ENCODE results near the gene TMC5. TPM values are rescaled to one million over a fixed set of nuclear protein-coding genes. Genes with fewer than 3 reads are reported as not detected.

TMC5 gene
- total RNA-seq, 1 experiment from 2014 or later: 1.2 TPM

- H2BK20ac ChIP-seq (ENCODE audit: low read depth, low read length, poor library complexity, severe bottlenecking): no peak overlapping the region
- Mint-ChIP-seq H3K36me3 (ENCODE audit: insufficient read depth in 1 of 3, low read depth in 3 of 3) (no peaks in the 10 kb centered on the region), H3K4me1 (peaks cover 12% of the 10 kb centered on the region in 2 experiments), H3K9me3 (no peaks in the 10 kb centered on the region), H3K4me3 (no peak overlapping the region), H3K27me3 (ENCODE audit: low read depth) (no peaks in the 10 kb centered on the region), H3K27ac (no peak overlapping the region)
- H3K9ac ChIP-seq (ENCODE audit: extremely low read depth, insufficient read length, low read length): no peak overlapping the region
- no peak overlapping the region for H2BK5ac ChIP-seq (ENCODE audit: insufficient read length, low read length)
- no peak overlapping the region for H3K4ac ChIP-seq (ENCODE audit: low read depth, low read length)
- no peaks in the 10 kb centered on the region for H3K79me2 ChIP-seq (ENCODE audit: insufficient read depth, low read length)
- no peak for TF ChIP-seq CTCF (conservative IDR thresholded peaks at IDR 0.05)
- H2AK5ac ChIP-seq (ENCODE audit: insufficient read length, low read length): no peak overlapping the region
- no peaks in the 10 kb centered on the region for H3K79me1 ChIP-seq (ENCODE audit: insufficient read depth, low read depth, low read length, poor library complexity, severe bottlenecking)
- no peak overlapping the region for H3K23ac ChIP-seq (ENCODE audit: insufficient read length, low read depth, low read length)
- no peak overlapping the region for H4K8ac ChIP-seq (replicated peaks; ENCODE audit: insufficient read length, low read depth, low read length)
- H3K23me2 ChIP-seq (ENCODE audit: insufficient read length, low read depth, low read length, poor library complexity, severe bottlenecking): no peaks in the 10 kb centered on the region
- H3K4me1 ChIP-seq (ENCODE audit: insufficient read depth, low read length): no peaks in the 10 kb centered on the region
- no peak overlapping the region for H4K5ac ChIP-seq (ENCODE audit: insufficient read length, low read depth, low read length)
- H3K27me3 ChIP-seq (ENCODE audit: insufficient read depth, low read length): no peaks in the 10 kb centered on the region
- H3K27ac ChIP-seq (ENCODE audit: insufficient read length, low read depth, low read length): no peak overlapping the region
- no peak overlapping the region for H2BK15ac ChIP-seq (ENCODE audit: low read depth, low read length)
- no peak overlapping the region for H2AFZ ChIP-seq (ENCODE audit: low read length)
- H4K20me1 ChIP-seq (ENCODE audit: control insufficient read depth, insufficient read depth, insufficient read length): no peaks in the 10 kb centered on the region
- H3T11ph ChIP-seq (ENCODE audit: low read length): no peak overlapping the region
- no peak for DNase-seq
- H3K9me3 ChIP-seq (ENCODE audit: control insufficient read depth, low read depth, low read length): no peaks in the 10 kb centered on the region
- H3K18ac ChIP-seq (ENCODE audit: insufficient read length, low read depth, low read length): no peak overlapping the region
- no peak overlapping the region for H2BK120ac ChIP-seq (ENCODE audit: low read depth, low read length, poor library complexity, severe bottlenecking)
- no peak overlapping the region for H3K14ac ChIP-seq (ENCODE audit: insufficient read depth, low read length)
- H2BK12ac ChIP-seq (ENCODE audit: insufficient read length, low read depth, low read length): no peak overlapping the region
- H3K4me2 ChIP-seq (ENCODE audit: insufficient read depth, insufficient read length, low read length): no peak overlapping the region
- H4K91ac ChIP-seq (ENCODE audit: insufficient read length, low read depth, low read length): no peak overlapping the region
- H3K56ac ChIP-seq (ENCODE audit: insufficient read length, low read depth, low read length): no peak overlapping the region
These were observed 14.7 kb downstream of the TMC5 start for GRCh38 chr16:19432429-19432828.
